GM19397 (cell line): ENCODE measurements around the gene LRIT3.
"Not testable (repeated sequence)": the region's sequence is repeated elsewhere in the genome, so short reads cannot be mapped to it uniquely, and the experiment has no call there.

Experiments used
- ATAC-seq: cut with Tn5 transposase; IDR thresholded peaks from one replicate; pipeline ENCODE4 v1.9.1; 2021; ENCODE audit warnings: mild to moderate bottlenecking, moderate library complexity; ENCODE audit not compliant: unreplicated experiment

The LRIT3 gene

GRCh38 chr4:109846395-109847098, 1.4 kb upstream of the LRIT3 start:
- ATAC-seq = no peak

- ATAC-seq = no peak
These were observed 594 bp downstream of the LRIT3 start for GRCh38 chr4:109848501-109848900.

GRCh38 chr4:109850601-109851000, 2.7 kb downstream of the LRIT3 start:
- ATAC-seq = no peak

GRCh38 chr4:109859426-109860300, 11.8 kb downstream of the LRIT3 start:
- not testable (repeated sequence) for ATAC-seq

- no peak for ATAC-seq
These were observed 13.4 kb downstream of the LRIT3 start for GRCh38 chr4:109861271-109861670.

GRCh38 chr4:109861916-109862511, 14.1 kb downstream of the LRIT3 start:
- no peak for ATAC-seq

GRCh38 chr4:109864134-109864533, 16.2 kb downstream of the LRIT3 start:
- no peak for ATAC-seq

GRCh38 chr4:109870061-109870460, 22.2 kb downstream of the LRIT3 start:
- no peak for ATAC-seq

- ATAC-seq = no peak
These were observed 24.2 kb downstream of the LRIT3 start for GRCh38 chr4:109872065-109872464.

- ATAC-seq = no peak
These were observed 25.2 kb downstream of the LRIT3 start for GRCh38 chr4:109872950-109873656.

GRCh38 chr4:109873791-109874514, 26.0 kb downstream of the LRIT3 start:
- no peak for ATAC-seq

GRCh38 chr4:109875106-109875505, 27.2 kb downstream of the LRIT3 start:
- ATAC-seq = no peak

- ATAC-seq = not testable (repeated sequence)
These were observed 27.6 kb downstream of the LRIT3 start for GRCh38 chr4:109875553-109875952.

GRCh38 chr4:109876634-109877265, 28.8 kb downstream of the LRIT3 start:
- no peak for ATAC-seq

GRCh38 chr4:109877400-109877799, 29.5 kb downstream of the LRIT3 start:
- peak; percentile 63 for ATAC-seq

- no peak for ATAC-seq
These were observed 30.4 kb downstream of the LRIT3 start for GRCh38 chr4:109878355-109878754.

GRCh38 chr4:109879081-109879480, 31.2 kb downstream of the LRIT3 start:
- no peak for ATAC-seq

GRCh38 chr4:109879636-109880314, 31.9 kb downstream of the LRIT3 start:
- ATAC-seq = no peak

- no peak for ATAC-seq
These were observed 38.4 kb downstream of the LRIT3 start for GRCh38 chr4:109886303-109886702.
